Measurements from ENCODE around the gene MCMBP. TPM values are rescaled to one million over a fixed set of nuclear protein-coding genes. Genes with fewer than 3 reads are reported as not detected.
A peak's percentile ranks its signal among the peaks of the same experiment; 100 is the strongest.
"Not testable (repeated sequence)": the region's sequence is repeated elsewhere in the genome, so short reads cannot be mapped to it uniquely, and the experiment has no call there.

Gene MCMBP
- total RNA-seq, 1 donor from 2014 or later = 43.4 TPM

DNA sequence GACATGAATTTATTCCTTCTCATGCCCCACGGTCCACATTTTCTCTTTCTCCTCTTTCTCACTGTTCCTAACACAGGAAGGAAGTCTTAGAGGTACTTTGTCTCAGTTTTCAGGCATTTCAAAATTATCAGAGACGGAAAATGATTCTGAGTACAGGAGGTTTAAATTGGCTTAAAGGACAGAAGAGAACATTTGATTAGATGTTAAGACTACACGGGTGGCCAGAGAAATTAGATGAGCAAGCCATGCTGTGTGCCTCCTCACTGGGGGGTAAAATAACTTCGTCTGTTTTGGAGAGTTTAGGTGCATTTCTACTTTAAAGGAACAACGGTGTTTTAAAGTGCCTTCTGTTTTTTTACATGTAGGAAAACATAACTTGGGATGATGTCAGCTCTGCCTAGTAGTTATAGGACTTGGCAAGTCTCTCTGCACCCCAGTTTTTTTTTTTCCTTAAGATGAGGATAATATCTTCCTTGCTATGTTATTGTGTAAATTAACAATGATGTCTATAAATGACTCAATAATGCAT lies 66.9 kb downstream of the MCMBP start:
- Histone ChIP-seq H3K27me3 (ENCODE audit: control insufficient read depth, insufficient read depth, low read length) (no peaks in the 10 kb centered on the region), H3K36me3 (ENCODE audit: control insufficient read depth, insufficient read depth, low read length) (no peaks in the 10 kb centered on the region), H3K4me3 (ENCODE audit: low read depth, low read length) (no peak overlapping the region)
- FAIRE-seq (peak; percentile 50), DNase-seq (ENCODE audit: low read depth) (no peak)
- no peak for TF ChIP-seq CTCF (IDR thresholded peaks at IDR 0.05; ENCODE audit: insufficient read depth, low read length, severe bottlenecking)

- FAIRE-seq = no peak
- DNase-seq (ENCODE audit: low read depth) = peak; percentile 47
- Histone ChIP-seq H3K27me3 (ENCODE audit: control insufficient read depth, insufficient read depth, low read length) (no peaks in the 10 kb centered on the region), H3K4me3 (ENCODE audit: low read depth, low read length) (no peak overlapping the region), H3K36me3 (ENCODE audit: control insufficient read depth, insufficient read depth, low read length) (peaks cover 1% of the 10 kb centered on the region)
- no peak for TF ChIP-seq CTCF (IDR thresholded peaks at IDR 0.05; ENCODE audit: insufficient read depth, low read length, severe bottlenecking)
These were observed 69.4 kb downstream of the MCMBP start for GRCh38 chr10:119803264-119803663.

GRCh38 chr10:119801998-119802538 lies 70.6 kb downstream of the MCMBP start:
- Histone ChIP-seq H3K4me3 (ENCODE audit: low read depth, low read length) (no peak overlapping the region), H3K36me3 (ENCODE audit: control insufficient read depth, insufficient read depth, low read length) (peaks cover 1% of the 10 kb centered on the region), H3K27me3 (ENCODE audit: control insufficient read depth, insufficient read depth, low read length) (no peaks in the 10 kb centered on the region)
- FAIRE-seq (no peak), DNase-seq (ENCODE audit: low read depth) (no peak)
- no peak for TF ChIP-seq CTCF (IDR thresholded peaks at IDR 0.05; ENCODE audit: insufficient read depth, low read length, severe bottlenecking)

DNA sequence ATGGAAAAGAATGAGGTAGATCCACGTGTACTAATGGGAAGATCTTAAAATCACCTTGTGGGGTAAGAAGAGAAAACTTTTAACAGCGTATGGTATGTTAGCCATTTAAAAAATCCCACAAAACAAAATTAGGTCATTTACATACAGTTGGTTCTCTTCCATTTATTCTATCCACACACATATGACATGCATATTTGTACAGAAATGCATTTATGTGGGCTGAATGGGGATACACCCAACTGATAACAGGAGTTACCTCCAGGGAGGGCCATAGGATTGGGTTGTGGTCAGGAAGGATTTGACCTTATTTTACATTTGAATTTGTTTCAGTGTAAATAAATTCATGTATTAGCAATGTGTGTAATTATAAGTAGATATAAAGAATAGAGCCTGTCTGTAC lies 71.5 kb downstream of the MCMBP start:
- DNase-seq (ENCODE audit: low read depth) = no peak
- Histone ChIP-seq H3K27me3 (ENCODE audit: control insufficient read depth, insufficient read depth, low read length) (no peaks in the 10 kb centered on the region), H3K36me3 (ENCODE audit: control insufficient read depth, insufficient read depth, low read length) (peaks cover 1% of the 10 kb centered on the region), H3K4me3 (ENCODE audit: low read depth, low read length) (no peak overlapping the region)
- no peak for FAIRE-seq
- TF ChIP-seq CTCF (IDR thresholded peaks at IDR 0.05; ENCODE audit: insufficient read depth, low read length, severe bottlenecking) = no peak

- FAIRE-seq (no peak), DNase-seq (ENCODE audit: low read depth) (no peak)
- no peaks in the 10 kb centered on the region for H3K27me3 ChIP-seq (ENCODE audit: control insufficient read depth, insufficient read depth, low read length)
- TF ChIP-seq CTCF (IDR thresholded peaks at IDR 0.05; ENCODE audit: insufficient read depth, low read length, severe bottlenecking) = no peak
- H3K36me3 ChIP-seq (ENCODE audit: control insufficient read depth, insufficient read depth, low read length) = peaks cover 1% of the 10 kb centered on the region
- H3K4me3 ChIP-seq (ENCODE audit: low read depth, low read length) = no peak overlapping the region
These were observed 76.6 kb downstream of the MCMBP start for GRCh38 chr10:119796039-119796438.

DNA sequence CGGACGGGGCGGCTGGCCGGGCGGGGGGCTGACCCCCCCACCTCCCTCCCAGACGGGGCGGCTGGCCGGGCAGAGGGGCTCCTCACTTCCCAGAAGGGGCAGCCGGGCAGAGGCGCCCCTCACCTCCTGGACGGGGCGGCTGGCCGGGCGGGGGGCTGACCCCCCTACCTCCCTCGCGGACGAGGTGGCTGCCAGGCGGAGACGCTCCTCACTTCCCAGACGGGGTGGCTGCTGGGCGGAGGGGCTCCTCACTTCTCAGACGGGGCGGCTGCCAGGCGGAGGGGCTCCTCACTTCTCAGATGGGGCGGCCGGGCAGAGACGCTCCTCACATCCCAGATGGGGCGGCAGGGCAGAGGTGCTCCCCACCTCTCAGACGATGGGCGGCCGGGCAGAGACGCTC lies 77.5 kb downstream of the MCMBP start:
- H3K36me3 ChIP-seq (ENCODE audit: control insufficient read depth, insufficient read depth, low read length); H3K4me3 ChIP-seq (ENCODE audit: low read depth, low read length); H3K27me3 ChIP-seq (ENCODE audit: control insufficient read depth, insufficient read depth, low read length); FAIRE-seq; DNase-seq (ENCODE audit: low read depth): not testable (repeated sequence)
